Thymus (tissue), 11 donors: ENCODE results near the gene DPP6. TPM values are rescaled to one million over a fixed set of nuclear protein-coding genes. Genes with fewer than 3 reads are reported as not detected.

Source experiments
- DNase-seq, 9 donors: peaks; one replicate each; pipeline ENCODE4 v3.0.0-alpha.2; 2013; ENCODE audit warnings: low spot score in 9 of 9, low read depth in 6 of 9, missing footprints in 1 of 9
- H3K27ac ChIP-seq, 2 donors: one replicate each; pipeline ENCODE4 v1.5.1; 2013; ENCODE audit warnings: control low read depth in 1 of 2, low read depth in 1 of 2, low read length in 1 of 2, mild to moderate bottlenecking in 1 of 2, moderate library complexity in 1 of 2
- H3K27me3 ChIP-seq, 2 donors: one replicate each; pipeline ENCODE4 v1.5.1; 2013; ENCODE audit warnings: low read length in 1 of 2; ENCODE audit not compliant: control insufficient read depth in 2 of 2, insufficient read depth in 1 of 2
- H3K36me3 ChIP-seq, 2 donors: one replicate each; pipeline ENCODE4 v1.5.1; 2013; ENCODE audit warnings: low read length in 1 of 2, mild to moderate bottlenecking in 1 of 2, moderate library complexity in 1 of 2; ENCODE audit not compliant: control insufficient read depth in 2 of 2, insufficient read depth in 2 of 2
- H3K4me1 ChIP-seq, 2 donors: one replicate each; pipeline ENCODE4 v1.5.1; 2013; ENCODE audit warnings: low read length in 2 of 2; ENCODE audit not compliant: control insufficient read depth in 2 of 2, insufficient read depth in 2 of 2
- H3K4me3 ChIP-seq, 2 donors: one replicate each; pipeline ENCODE4 v1.5.1; 2013; ENCODE audit warnings: low read length in 2 of 2, control low read depth in 1 of 2, mild to moderate bottlenecking in 1 of 2
- H3K9me3 ChIP-seq, 2 donors: one replicate each; pipeline ENCODE4 v1.5.1; 2013; ENCODE audit warnings: low read length in 1 of 2, mild to moderate bottlenecking in 1 of 2; ENCODE audit not compliant: control insufficient read depth in 2 of 2, insufficient read depth in 1 of 2
- WGBS: extraction: QIAGEN DNeasy Blood & Tissue Kit; methylation state at CpG from one replicate; pipeline ENCODE4 v1.1.7; 2013; 5-methylcytosine and 5-hydroxymethylcytosine counted together
- polyA plus RNA-seq: library from polyadenylated mRNA; stranded (reverse); fragments of 200-250 nt; gene quantifications from one replicate; pipeline ENCODE4 v1.2.3, GENCODE V29; 2013
- total RNA-seq: library from RNA; stranded (reverse); fragments of 120-200 nt; gene quantifications from one replicate; pipeline ENCODE4 v1.2.4, GENCODE V29; 2013
- donor health status: healthy.

Gene DPP6
- total and polyA plus RNA-seq, 2 donors: 0.75 to 4.5 TPM

GRCh38 chr7:154503962-154504550 is 451.9 kb downstream of the DPP6 start:
- H3K27me3 ChIP-seq: no peaks in the 10 kb centered on the region
- no peaks in the 10 kb centered on the region for H3K4me1 ChIP-seq
- H3K27ac ChIP-seq: no peak overlapping the region
- no peak overlapping the region for H3K4me3 ChIP-seq
- H3K36me3 ChIP-seq: no peaks in the 10 kb centered on the region
- peak in 8 of 9 donors; percentile 0 to 39 (median 9) for DNase-seq
- 61% methylated on average over 5 of the region's 5 CpGs for WGBS
- no peaks in the 10 kb centered on the region for H3K9me3 ChIP-seq

GRCh38 chr7:154504918-154505317 is 452.7 kb downstream of the DPP6 start:
- H3K9me3 ChIP-seq: no peaks in the 10 kb centered on the region
- no peaks in the 10 kb centered on the region for H3K36me3 ChIP-seq
- no peaks in the 10 kb centered on the region for H3K4me1 ChIP-seq
- H3K27me3 ChIP-seq: no peaks in the 10 kb centered on the region
- no peak overlapping the region for H3K27ac ChIP-seq
- DNase-seq: no peak
- no peak overlapping the region for H3K4me3 ChIP-seq

GRCh38 chr7:154505362-154505761 is 453.2 kb downstream of the DPP6 start:
- Histone ChIP-seq H3K4me1 (no peaks in the 10 kb centered on the region), H3K27me3 (no peaks in the 10 kb centered on the region), H3K4me3 (no peak overlapping the region), H3K27ac (no peak overlapping the region), H3K36me3 (no peaks in the 10 kb centered on the region), H3K9me3 (no peaks in the 10 kb centered on the region)
- WGBS: 69% methylated on average over 4 of the region's 4 CpGs
- DNase-seq: no peak

GRCh38 chr7:154509192-154509591 is 457.0 kb downstream of the DPP6 start:
- Histone ChIP-seq H3K4me3 (no peak overlapping the region), H3K4me1 (no peaks in the 10 kb centered on the region), H3K9me3 (no peaks in the 10 kb centered on the region), H3K27ac (no peak overlapping the region), H3K36me3 (no peaks in the 10 kb centered on the region), H3K27me3 (no peaks in the 10 kb centered on the region)
- WGBS: 96% methylated on average over 3 of the region's 3 CpGs
- DNase-seq: no peak

GRCh38 chr7:154512121-154512833 is 460.1 kb downstream of the DPP6 start:
- Histone ChIP-seq H3K36me3 (no peaks in the 10 kb centered on the region), H3K27me3 (no peaks in the 10 kb centered on the region), H3K9me3 (no peaks in the 10 kb centered on the region), H3K27ac (no peak overlapping the region), H3K4me1 (no peaks in the 10 kb centered on the region), H3K4me3 (no peak overlapping the region)
- WGBS: 85% methylated on average over 7 of the region's 7 CpGs
- DNase-seq: no peak

GRCh38 chr7:154517768-154518167 is 465.6 kb downstream of the DPP6 start:
- no peak overlapping the region for H3K27ac ChIP-seq
- H3K4me3 ChIP-seq: no peak overlapping the region
- 93% methylated on average over 10 of the region's 10 CpGs for WGBS
- no peaks in the 10 kb centered on the region for H3K9me3 ChIP-seq
- no peaks in the 10 kb centered on the region for H3K4me1 ChIP-seq
- no peak for DNase-seq
- H3K27me3 ChIP-seq: no peaks in the 10 kb centered on the region
- H3K36me3 ChIP-seq: no peaks in the 10 kb centered on the region

- H3K36me3 ChIP-seq: no peaks in the 10 kb centered on the region
- no peaks in the 10 kb centered on the region for H3K27me3 ChIP-seq
- WGBS: 88% methylated on average over 4 of the region's 4 CpGs
- no peaks in the 10 kb centered on the region for H3K4me1 ChIP-seq
- DNase-seq: no peak
- H3K27ac ChIP-seq: no peak overlapping the region
- H3K4me3 ChIP-seq: no peak overlapping the region
- H3K9me3 ChIP-seq: no peaks in the 10 kb centered on the region
Measured at GRCh38 chr7:154519229-154519628, 467.0 kb downstream of the DPP6 start.

- Histone ChIP-seq H3K36me3 (no peaks in the 10 kb centered on the region), H3K27me3 (no peaks in the 10 kb centered on the region), H3K4me1 (no peaks in the 10 kb centered on the region), H3K9me3 (no peaks in the 10 kb centered on the region), H3K4me3 (no peak overlapping the region), H3K27ac (no peak overlapping the region)
- no peak for DNase-seq
- 98% methylated on average over 1 of the region's 1 CpG for WGBS
Measured at GRCh38 chr7:154530136-154530535, 477.9 kb downstream of the DPP6 start.

- Histone ChIP-seq H3K27me3 (no peaks in the 10 kb centered on the region), H3K27ac (no peak overlapping the region), H3K4me3 (no peak overlapping the region), H3K9me3 (no peaks in the 10 kb centered on the region), H3K36me3 (no peaks in the 10 kb centered on the region), H3K4me1 (no peaks in the 10 kb centered on the region)
- DNase-seq: no peak
Measured at GRCh38 chr7:154532771-154533170, 480.6 kb downstream of the DPP6 start.
